IMR-90 (cell line): ENCODE results near the gene OOSP1. TPM values are rescaled to one million over a fixed set of nuclear protein-coding genes. Genes with fewer than 3 reads are reported as not detected.
"Not testable (repeated sequence)": the region's sequence is repeated elsewhere in the genome, so short reads cannot be mapped to it uniquely, and the experiment has no call there.

ENCODE experiments used
- ATAC-seq: fragments of 200-7000 bp; cut with Tn5 transposase; 2 replicates; pipeline ENCODE4 v1.9.1; 2020; ENCODE audit warnings: low read depth, mild to moderate bottlenecking, moderate library complexity
- BruUV-seq: library from RNA; stranded (reverse); fragments of 400-500 nt; replicated peaks from 2 replicates; lab custom pipeline; 2021; lab: Mats Ljungman, UMichigan
- CTCF ChIA-PET: fragments of 300-600 bp; formaldehyde crosslinking; extraction: SDS; loops from one replicate; lab custom pipeline; 2021; ENCODE audit warnings: antibody characterized with exemption; lab: Yijun Ruan, JAX
- POLR2A ChIA-PET: fragments of 300-600 bp; sonication (Branson Sonifier 250); formaldehyde crosslinking; loops from one replicate; lab custom pipeline; 2022; ENCODE audit warnings: antibody characterized with exemption; ENCODE audit not compliant: unreplicated experiment; lab: Charles Lee
- DNase-seq: peaks from one replicate; pipeline ENCODE4 v3.0.0; 2013
- H2AFZ ChIP-seq: replicated peaks from 2 replicates; pipeline ENCODE3; 2013; ENCODE audit warnings: low read length, mild to moderate bottlenecking; ENCODE audit not compliant: poor library complexity
- H2AK5ac ChIP-seq: 2 replicates; pipeline ENCODE4 v1.6.1; 2013; ENCODE audit warnings: low read depth, low read length, inconsistent platforms
- H2AK9ac ChIP-seq: replicated peaks from 2 replicates; pipeline ENCODE3; 2013; ENCODE audit warnings: mild to moderate bottlenecking, low read depth, low read length, moderate library complexity; ENCODE audit not compliant: poor library complexity
- H2BK120ac ChIP-seq: 2 replicates; pipeline ENCODE4 v1.6.1; 2013; ENCODE audit warnings: low read depth, low read length, inconsistent platforms
- H2BK15ac ChIP-seq: 3 replicates; pipeline ENCODE4 v1.6.1; 2013; ENCODE audit warnings: low read depth, low read length, inconsistent platforms
- H2BK20ac ChIP-seq: 2 replicates; pipeline ENCODE4 v1.6.1; 2013; ENCODE audit warnings: low read depth, mild to moderate bottlenecking, inconsistent platforms, low read length, moderate library complexity
- H2BK5ac ChIP-seq: 2 replicates; pipeline ENCODE4 v1.6.1; 2013; ENCODE audit warnings: mild to moderate bottlenecking, low read depth, low read length, inconsistent platforms; ENCODE audit not compliant: poor library complexity, severe bottlenecking
- H3K14ac ChIP-seq: replicated peaks from 2 replicates; pipeline ENCODE4 v1.6.1; 2013; ENCODE audit warnings: low read depth, low read length, inconsistent platforms
- H3K18ac ChIP-seq: 2 replicates; pipeline ENCODE4 v1.6.1; 2013; ENCODE audit warnings: low read depth, low read length, control low read depth
- H3K23ac ChIP-seq: 2 replicates; pipeline ENCODE4 v1.6.1; 2013; ENCODE audit warnings: low read depth, low read length, inconsistent platforms
- H3K27ac ChIP-seq: 2 replicates; pipeline ENCODE4 v1.5.1; 2013; ENCODE audit warnings: mild to moderate bottlenecking, control low read depth, low read length; ENCODE audit not compliant: insufficient read depth
- H3K27me3 ChIP-seq: 2 replicates; pipeline ENCODE4 v1.6.1; 2013; ENCODE audit warnings: low read length; ENCODE audit not compliant: control insufficient read depth, insufficient read depth
- H3K36me3 ChIP-seq: 2 replicates; pipeline ENCODE4 v1.6.1; 2013; ENCODE audit warnings: low read length, mixed read lengths; ENCODE audit not compliant: control insufficient read depth, insufficient read depth
- H3K4ac ChIP-seq: 2 replicates; pipeline ENCODE4 v1.6.1; 2013; ENCODE audit warnings: low read depth, low read length, inconsistent platforms
- H3K4me1 ChIP-seq: 2 replicates; pipeline ENCODE4 v1.6.1; 2013; ENCODE audit warnings: low read length, mixed read lengths; ENCODE audit not compliant: control insufficient read depth, insufficient read depth
- H3K4me2 ChIP-seq: 2 replicates; pipeline ENCODE4 v1.6.1; 2013; ENCODE audit warnings: low read depth, mild to moderate bottlenecking, control low read depth, low read length, moderate library complexity
- H3K4me3 ChIP-seq: 2 replicates; pipeline ENCODE4 v1.5.1; 2013; ENCODE audit warnings: low read depth, mild to moderate bottlenecking, control low read depth, low read length, moderate library complexity; ENCODE audit not compliant: insufficient read depth
- H3K56ac ChIP-seq: 2 replicates; pipeline ENCODE4 v1.6.1; 2013; ENCODE audit warnings: low read length, inconsistent platforms; ENCODE audit not compliant: insufficient read depth; ENCODE audit errors: extremely low read depth
- H3K79me1 ChIP-seq, 2 experiments: 2 replicates each; pipeline ENCODE4 v1.6.1; 2013; ENCODE audit warnings: low read length in 2 of 2, inconsistent platforms in 1 of 2, low read depth in 1 of 2
- H3K9ac ChIP-seq: 2 replicates; pipeline ENCODE4 v1.6.1; 2013; ENCODE audit warnings: low read depth, low read length, control low read depth
- H3K9me1 ChIP-seq: 2 replicates; pipeline ENCODE4 v1.6.1; 2013; ENCODE audit warnings: low read length, inconsistent platforms; ENCODE audit not compliant: insufficient read depth
- H3K9me3 ChIP-seq: 2 replicates; pipeline ENCODE4 v1.6.1; 2013; ENCODE audit warnings: low read length; ENCODE audit not compliant: control insufficient read depth, insufficient read depth
- H4K20me1 ChIP-seq: 2 replicates; pipeline ENCODE4 v1.6.1; 2013; ENCODE audit warnings: low read length, inconsistent platforms; ENCODE audit not compliant: insufficient read depth
- H4K5ac ChIP-seq: 2 replicates; pipeline ENCODE4 v1.6.1; 2013; ENCODE audit warnings: mild to moderate bottlenecking, low read depth, low read length, control low read depth
- H4K8ac ChIP-seq, 2 experiments: 2 replicates each; pipeline ENCODE4 v1.6.1; 2013; ENCODE audit warnings: low read depth in 2 of 2, low read length in 2 of 2, control low read depth in 1 of 2, inconsistent platforms in 1 of 2
- H4K91ac ChIP-seq: 2 replicates; pipeline ENCODE4 v1.6.1; 2013; ENCODE audit warnings: low read depth, low read length, inconsistent platforms; ENCODE audit not compliant: insufficient read depth
- BHLHE40 ChIP-seq: fragments of 150-350 bp; IDR thresholded peaks from 2 replicates; pipeline ENCODE4 v1.6.1; 2016; ENCODE audit warnings: mild to moderate bottlenecking, low read depth, low read length
- ELK1 ChIP-seq: fragments of 150-350 bp; IDR thresholded peaks from 2 replicates; pipeline ENCODE4 v1.6.1; 2016; ENCODE audit warnings: low read depth, mild to moderate bottlenecking, low read length, moderate library complexity, borderline replicate concordance
- MAFK ChIP-seq: IDR thresholded peaks from 2 replicates; pipeline ENCODE4 v1.6.1; 2012; ENCODE audit warnings: low read depth, low read length, improper control_type of control experiment
- POLR2A ChIP-seq: IDR thresholded peaks from 2 replicates; pipeline ENCODE4 v1.6.1; 2012; ENCODE audit warnings: mild to moderate bottlenecking, low read depth, low read length
- RFX5 ChIP-seq: IDR thresholded peaks from 2 replicates; pipeline ENCODE4 v1.8.0; 2012; ENCODE audit warnings: low read depth, mild to moderate bottlenecking, low read length, moderate library complexity
- SMC3 ChIP-seq: fragments of 150-350 bp; IDR thresholded peaks from 2 replicates; pipeline ENCODE4 v1.6.1; 2016; ENCODE audit warnings: low read depth, mild to moderate bottlenecking, antibody characterized with exemption, low read length, moderate library complexity
- WGBS, 2 experiments: methylation state at CpG; one replicate each; pipeline versions ENCODE4 v1.1.5 to v1.1.7; 2013; ENCODE audit warnings: missing lambda C conversion rate in 2 of 2; ENCODE audit not compliant: insufficient read length in 1 of 2; ENCODE audit errors: extremely low coverage in 2 of 2; 5-methylcytosine and 5-hydroxymethylcytosine counted together
- dilution Hi-C: fragments of 300-500 bp; cut with HindIII; formaldehyde crosslinking; loops from one replicate; pipeline ENCODE4 v1.14.3; 2018; ENCODE audit warnings: low sequenced_read_pairs; ENCODE audit not compliant: unreplicated experiment
- in situ Hi-C: fragments of 300-500 bp; cut with MboI; formaldehyde crosslinking; loops from 3 replicates; pipeline ENCODE4 v1.14.3; 2019; ENCODE audit warnings: low sequenced_read_pairs, inconsistent platforms, mixed read lengths
- intact Hi-C: fragments of 100-400 bp; cut with micrococcal nuclease; formaldehyde crosslinking; loops from 2 replicates; pipeline ENCODE4 v1.10.0; 2022
- polyA plus RNA-seq, 3 experiments: library from polyadenylated mRNA; depleted of rRNA; stranded (reverse); fragments of >200 nt; gene quantifications; 2 replicates each; pipeline ENCODE4 v1.2.3, GENCODE V29; 2012; ENCODE audit warnings: low replicate concordance in 1 of 3
- total RNA-seq: library from RNA; depleted of rRNA; stranded (reverse); fragments of >200 nt; gene quantifications from 2 replicates; pipeline ENCODE4 v1.2.3, GENCODE V29; 2012

Gene OOSP1
- total and polyA plus RNA-seq, 2 of the 4 experiments (the other 2 are of a cell fraction), result not detected

GRCh38 chr11:59901306-59901705 is 36.9 kb upstream of the OOSP1 start:
- ATAC-seq (no peak), DNase-seq (no peak)
- Histone ChIP-seq H4K8ac (no peak overlapping the region), H4K20me1 (no peaks in the 10 kb centered on the region), H2BK5ac (no peak overlapping the region), H2BK15ac (no peak overlapping the region), H2BK20ac (no peak overlapping the region), H3K79me1 (no peaks in the 10 kb centered on the region), H3K4me1 (no peaks in the 10 kb centered on the region), H3K4ac (no peak overlapping the region), H2AK9ac (no peak overlapping the region), H4K5ac (no peak overlapping the region), H3K36me3 (no peaks in the 10 kb centered on the region), H3K14ac (no peak overlapping the region), H3K9me3 (no peaks in the 10 kb centered on the region; the same call in 1 of the 2 replicates), H2BK120ac (no peak overlapping the region), H3K4me2 (no peak overlapping the region), H3K23ac (no peak overlapping the region), H2AFZ (no peak overlapping the region), H4K91ac (no peak overlapping the region), H3K18ac (no peak overlapping the region), H3K4me3 (no peak overlapping the region), H3K9me1 (no peaks in the 10 kb centered on the region), H2AK5ac (no peak overlapping the region), H3K27ac (no peak overlapping the region), H3K9ac (no peak overlapping the region), H3K27me3 (no peaks in the 10 kb centered on the region), H3K56ac (no peak overlapping the region)
- WGBS, 2 experiments, result no CpG with 5 or more reads among the region's 1 CpG
- dilution Hi-C loops, result no loop called here
- no peak for TF ChIP-seq RFX5
- TF ChIP-seq ELK1, result no peak
- no peak for TF ChIP-seq MAFK
- no peak for TF ChIP-seq POLR2A
- no peak for TF ChIP-seq SMC3
- no peak for TF ChIP-seq BHLHE40
- intact Hi-C loops, result no loop called here
- CTCF ChIA-PET, result no interaction called here
- BruUV-seq, result no TSS peak
- POLR2A ChIA-PET, result no interaction called here
- in situ Hi-C loops, result no loop called here

- H4K5ac ChIP-seq, H3K56ac ChIP-seq, H3K4me1 ChIP-seq, H3K4ac ChIP-seq, H3K36me3 ChIP-seq, H2BK20ac ChIP-seq, H2AFZ ChIP-seq, dilution Hi-C loops, H3K9me1 ChIP-seq, CTCF ChIA-PET, H3K27ac ChIP-seq, POLR2A ChIA-PET, H3K14ac ChIP-seq, H3K9me3 ChIP-seq, H2BK15ac ChIP-seq, H2BK120ac ChIP-seq, H2BK5ac ChIP-seq, H2AK9ac ChIP-seq, ATAC-seq, DNase-seq, H3K79me1 ChIP-seq, in situ Hi-C loops, H4K91ac ChIP-seq, H3K4me2 ChIP-seq, H3K9ac ChIP-seq, H3K18ac ChIP-seq, H3K23ac ChIP-seq, H2AK5ac ChIP-seq, H4K8ac ChIP-seq, BruUV-seq, intact Hi-C loops, H3K4me3 ChIP-seq, H3K27me3 ChIP-seq, H4K20me1 ChIP-seq: not testable (repeated sequence)
- WGBS, 2 experiments, result no CpG with 5 or more reads among the region's 2 CpGs
Measured at GRCh38 chr11:59903569-59903968, 34.7 kb upstream of the OOSP1 start.
